ENCODE measurements around the gene CDCA3. TPM values are rescaled to one million over a fixed set of nuclear protein-coding genes. Genes with fewer than 3 reads are reported as not detected.

The CDCA3 gene
- total and polyA plus RNA-seq, 2 of the 13 experiments (the other 11 are each of a cell fraction or from before 2014, with no cell fraction given) = 32.7 to 56.5 TPM

- no peak for TF ChIP-seq ZBTB20 (CRISPR knock-in tag; IDR thresholded peaks at IDR 0.05; ENCODE audit: borderline replicate concordance, low read depth)
- no peak for TF ChIP-seq GPN1 (CRISPR knock-in tag; IDR thresholded peaks at IDR 0.05; ENCODE audit: borderline replicate concordance)
- peak; percentile 63 for TF ChIP-seq ZNF589 (CRISPR knock-in tag; conservative IDR thresholded peaks at IDR 0.05)
- TF ChIP-seq ZNF580 (CRISPR knock-in tag; IDR thresholded peaks at IDR 0.05; ENCODE audit: borderline replicate concordance, low read depth) = no peak
- no peak for TF ChIP-seq MTF2 (CRISPR knock-in tag; IDR thresholded peaks at IDR 0.05; ENCODE audit: borderline replicate concordance)
- TF ChIP-seq IKZF1 (IDR thresholded peaks at IDR 0.05) = no peak
- TF ChIP-seq ZZZ3 (CRISPR knock-in tag; IDR thresholded peaks at IDR 0.05; ENCODE audit: borderline replicate concordance) = no peak
- TF ChIP-seq ZNF138 (CRISPR knock-in tag; IDR thresholded peaks at IDR 0.05; ENCODE audit: low read depth) = 0 out of 2 replicates have a peak, but pooled peaks have one; percentile 40
- no peak for TF ChIP-seq ZNF614 (CRISPR knock-in tag; IDR thresholded peaks at IDR 0.05; ENCODE audit: borderline replicate concordance)
- TF ChIP-seq HNF4G (IDR thresholded peaks at IDR 0.05; ENCODE audit: borderline replicate concordance, low read depth, low read length) = 0 out of 2 replicates have a peak, but pooled peaks have one; percentile 10
- no peak for TF ChIP-seq HNF4G (CRISPR knock-in tag; IDR thresholded peaks at IDR 0.05; ENCODE audit: borderline replicate concordance, low read depth)
- no peak for TF ChIP-seq ZMYM2 (CRISPR knock-in tag; IDR thresholded peaks at IDR 0.05)
- TF ChIP-seq ZBTB34 (CRISPR knock-in tag; IDR thresholded peaks at IDR 0.05) = no peak
- TF ChIP-seq RELA (CRISPR knock-in tag; IDR thresholded peaks at IDR 0.05) = no peak
- TF ChIP-seq ZBTB2 (CRISPR knock-in tag; IDR thresholded peaks at IDR 0.05; ENCODE audit: low read depth) = no peak
- TF ChIP-seq DMTF1 (CRISPR knock-in tag; IDR thresholded peaks at IDR 0.05) = no peak
- TF ChIP-seq NCOA2 (CRISPR knock-in tag; IDR thresholded peaks at IDR 0.05) = no peak
- no peak for TF ChIP-seq HOXA9 (CRISPR knock-in tag; IDR thresholded peaks at IDR 0.05; ENCODE audit: borderline replicate concordance)
Measured at GRCh38 chr12:6850796-6851152, 312 bp downstream of the CDCA3 start (continued).

All from HepG2 (cell line).